GM19193 (cell line): ENCODE results near the gene SLC35F4.

Experiments
- POLR2A ChIP-seq: IDR thresholded peaks from 4 replicates; pipeline ENCODE4 v1.6.1; 2011; ENCODE audit not compliant: insufficient read depth, insufficient read length; ENCODE audit errors: extremely low read depth

The SLC35F4 gene

GRCh38 chr14:57822081-57822480, 43.8 kb downstream of the SLC35F4 start:
- no peak for TF ChIP-seq POLR2A

- no peak for TF ChIP-seq POLR2A
Measured at GRCh38 chr14:57820581-57820980, 45.3 kb downstream of the SLC35F4 start.

- no peak for TF ChIP-seq POLR2A
Measured at GRCh38 chr14:57818511-57818910, 47.4 kb downstream of the SLC35F4 start.

- no peak for TF ChIP-seq POLR2A
Measured at GRCh38 chr14:57816568-57817284, 49.2 kb downstream of the SLC35F4 start.

GRCh38 chr14:57814726-57815125, 51.2 kb downstream of the SLC35F4 start:
- no peak for TF ChIP-seq POLR2A

- no peak for TF ChIP-seq POLR2A
Measured at GRCh38 chr14:57812741-57813140, 53.2 kb downstream of the SLC35F4 start.

GRCh38 chr14:57811998-57812546, 53.8 kb downstream of the SLC35F4 start:
- no peak for TF ChIP-seq POLR2A

GRCh38 chr14:57809808-57810207, 56.1 kb downstream of the SLC35F4 start:
- TF ChIP-seq POLR2A, result no peak

- no peak for TF ChIP-seq POLR2A
Measured at GRCh38 chr14:57797160-57797559, 68.7 kb downstream of the SLC35F4 start.

GRCh38 chr14:57796556-57796955, 69.3 kb downstream of the SLC35F4 start:
- TF ChIP-seq POLR2A, result no peak

- no peak for TF ChIP-seq POLR2A
Measured at GRCh38 chr14:57785058-57785457, 80.8 kb downstream of the SLC35F4 start.

- no peak for TF ChIP-seq POLR2A
Measured at GRCh38 chr14:57771801-57772200, 94.1 kb downstream of the SLC35F4 start.

- no peak for TF ChIP-seq POLR2A
Measured at GRCh38 chr14:57769863-57770523, 95.9 kb downstream of the SLC35F4 start.

- no peak for TF ChIP-seq POLR2A
Measured at GRCh38 chr14:57761800-57762199, 104.1 kb downstream of the SLC35F4 start.

GRCh38 chr14:57760896-57761295, 105.0 kb downstream of the SLC35F4 start:
- no peak for TF ChIP-seq POLR2A

GRCh38 chr14:57755018-57755521, 110.8 kb downstream of the SLC35F4 start:
- no peak for TF ChIP-seq POLR2A
